ENCODE data around the gene ITK. TPM values are rescaled to one million over a fixed set of nuclear protein-coding genes. Genes with fewer than 3 reads are reported as not detected.
A peak's percentile ranks its signal among the peaks of the same experiment; 100 is the strongest.

Gene ITK
- total RNA-seq, 1 donor from 2014 or later: under 0.01 TPM

GRCh38 chr5:157266286-157267007 lies 85.8 kb downstream of the ITK start:
- Histone ChIP-seq H3K27me3 (ENCODE audit: control insufficient read depth in 3 of 3, insufficient read depth in 3 of 3, low read length in 3 of 3) (peaks cover 0 to 6% (median 0%) of the 10 kb centered on the region in 3 donors), H3K36me3 (ENCODE audit: control insufficient read depth in 3 of 3, insufficient read depth in 3 of 3, low read length in 3 of 3) (no peaks in the 10 kb centered on the region), H3K9me3 (ENCODE audit: control insufficient read depth in 3 of 3, low read length in 3 of 3) (no peaks in the 10 kb centered on the region), H3K9ac (ENCODE audit: low read depth in 1 of 3, low read length in 3 of 3) (peak overlapping the region in 2 of 3 donors; percentile 41 to 69), H3K4me3 (ENCODE audit: low read length in 3 of 3) (peak overlapping the region in 2 of 3 donors; percentile 72 to 74), H3K27ac (ENCODE audit: low read depth, low read length) (no peak overlapping the region), H3K4me1 (ENCODE audit: control insufficient read depth in 3 of 3, insufficient read depth in 3 of 3, low read length in 3 of 3) (peaks cover 2 to 17% (median 16%) of the 10 kb centered on the region in 3 donors)

DNA sequence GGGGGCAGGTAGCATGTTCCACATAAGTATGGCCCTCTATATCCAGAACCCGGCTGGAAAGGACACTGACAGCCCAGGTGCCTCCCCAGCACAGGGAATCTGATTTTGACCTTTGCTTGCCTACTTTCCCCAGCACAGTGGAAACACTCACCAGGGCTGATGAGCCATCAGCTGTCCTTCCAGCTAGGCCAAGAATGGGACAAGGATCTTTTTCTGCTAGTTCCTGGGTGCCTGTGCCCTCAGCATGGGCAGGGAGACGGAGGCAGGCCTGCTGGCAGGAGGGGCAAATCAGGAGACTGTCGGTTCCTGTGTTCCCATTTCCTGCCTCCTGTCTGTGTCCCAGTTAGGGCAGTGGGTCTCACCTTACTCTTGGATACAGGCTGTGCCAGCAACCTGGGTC lies 86.4 kb downstream of the ITK start:
- H3K4me1 ChIP-seq (ENCODE audit: control insufficient read depth in 3 of 3, insufficient read depth in 3 of 3, low read length in 3 of 3): peaks cover 2 to 17% (median 16%) of the 10 kb centered on the region in 3 donors
- peak overlapping the region in 1 of 3 donors; percentile 74 for H3K4me3 ChIP-seq (ENCODE audit: low read length in 3 of 3)
- H3K9me3 ChIP-seq (ENCODE audit: control insufficient read depth in 3 of 3, low read length in 3 of 3): no peaks in the 10 kb centered on the region
- H3K9ac ChIP-seq (ENCODE audit: low read depth in 1 of 3, low read length in 3 of 3): peak overlapping the region in 2 of 3 donors; percentile 33 to 69
- H3K36me3 ChIP-seq (ENCODE audit: control insufficient read depth in 3 of 3, insufficient read depth in 3 of 3, low read length in 3 of 3): no peaks in the 10 kb centered on the region
- H3K27ac ChIP-seq (ENCODE audit: low read depth, low read length): no peak overlapping the region
- peaks cover 0 to 6% (median 0%) of the 10 kb centered on the region in 3 donors for H3K27me3 ChIP-seq (ENCODE audit: control insufficient read depth in 3 of 3, insufficient read depth in 3 of 3, low read length in 3 of 3)

DNA sequence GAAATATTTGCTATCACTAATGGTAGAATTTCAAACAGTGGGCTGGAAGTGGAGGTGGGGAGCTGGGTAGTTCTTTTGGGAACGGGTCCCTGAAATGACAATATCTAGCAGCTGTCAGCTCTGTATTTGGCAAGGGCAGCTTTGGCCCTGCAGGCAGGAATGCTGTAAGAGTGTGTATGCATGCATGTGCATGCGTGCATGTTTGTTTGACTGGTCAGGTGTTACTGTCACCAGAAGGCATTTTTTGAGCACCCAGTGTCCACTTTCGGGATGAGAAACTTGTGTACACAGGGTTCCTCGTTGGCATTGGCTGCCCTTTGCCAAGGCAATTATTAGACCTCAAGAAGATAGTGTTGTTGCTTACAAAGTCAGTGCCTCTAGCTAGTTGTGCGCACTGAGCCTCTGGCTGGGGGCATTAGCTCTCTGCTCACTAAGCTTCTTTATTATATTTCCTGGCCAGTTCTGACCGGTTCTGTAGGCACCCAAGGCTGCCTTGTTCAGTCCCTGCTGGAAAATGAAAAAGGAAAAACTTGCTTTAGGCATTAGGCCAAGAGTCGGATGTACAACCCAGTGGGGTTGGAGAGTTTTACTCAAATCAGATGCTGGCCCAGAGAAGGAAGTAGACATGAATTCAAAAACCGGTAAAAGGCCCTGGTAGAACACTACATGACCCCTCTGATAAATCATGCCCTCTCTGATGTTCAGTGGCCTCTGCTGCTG lies 87.3 kb downstream of the ITK start:
- H3K9me3 ChIP-seq (ENCODE audit: control insufficient read depth in 3 of 3, low read length in 3 of 3): no peaks in the 10 kb centered on the region
- no peaks in the 10 kb centered on the region for H3K36me3 ChIP-seq (ENCODE audit: control insufficient read depth in 3 of 3, insufficient read depth in 3 of 3, low read length in 3 of 3)
- H3K27ac ChIP-seq (ENCODE audit: low read depth, low read length): peak overlapping the region; percentile 8
- no peak overlapping the region for H3K9ac ChIP-seq (ENCODE audit: low read depth in 1 of 3, low read length in 3 of 3)
- no peak overlapping the region for H3K4me3 ChIP-seq (ENCODE audit: low read length in 3 of 3)
- H3K27me3 ChIP-seq (ENCODE audit: control insufficient read depth in 3 of 3, insufficient read depth in 3 of 3, low read length in 3 of 3): peaks cover 0 to 6% (median 0%) of the 10 kb centered on the region in 3 donors
- H3K4me1 ChIP-seq (ENCODE audit: control insufficient read depth in 3 of 3, insufficient read depth in 3 of 3, low read length in 3 of 3): peaks cover 2 to 17% (median 16%) of the 10 kb centered on the region in 3 donors

DNA sequence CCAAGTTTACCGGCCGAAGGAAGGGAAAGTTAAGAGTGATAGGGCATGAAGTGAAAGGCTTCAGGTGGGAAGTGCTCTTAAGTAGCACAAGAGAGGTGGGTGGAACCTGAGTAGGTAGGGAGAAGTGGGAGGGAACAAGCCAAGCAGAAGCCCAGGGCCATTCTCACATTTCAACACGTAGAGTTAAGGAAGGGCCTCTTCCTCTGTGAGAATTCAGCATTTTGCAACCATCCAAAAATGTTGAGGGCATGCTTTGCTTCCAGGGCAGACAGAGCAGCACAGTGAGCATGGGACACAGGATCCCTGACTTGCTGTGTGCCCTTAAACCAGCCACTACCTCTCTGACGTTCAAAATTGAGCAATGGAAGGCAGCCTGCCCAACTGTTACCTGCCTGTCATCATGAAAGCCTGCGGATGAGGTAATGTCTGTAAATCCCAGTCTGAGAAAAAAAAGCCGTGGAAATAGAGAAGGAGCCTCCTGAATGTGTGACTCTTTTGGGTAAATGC lies 88.6 kb downstream of the ITK start:
- peaks cover 0 to 6% (median 0%) of the 10 kb centered on the region in 3 donors for H3K27me3 ChIP-seq (ENCODE audit: control insufficient read depth in 3 of 3, insufficient read depth in 3 of 3, low read length in 3 of 3)
- H3K36me3 ChIP-seq (ENCODE audit: control insufficient read depth in 3 of 3, insufficient read depth in 3 of 3, low read length in 3 of 3): no peaks in the 10 kb centered on the region
- no peak overlapping the region for H3K9ac ChIP-seq (ENCODE audit: low read depth in 1 of 3, low read length in 3 of 3)
- no peaks in the 10 kb centered on the region for H3K9me3 ChIP-seq (ENCODE audit: control insufficient read depth in 3 of 3, low read length in 3 of 3)
- H3K4me3 ChIP-seq (ENCODE audit: low read length in 3 of 3): no peak overlapping the region
- peaks cover 2 to 17% (median 16%) of the 10 kb centered on the region in 3 donors for H3K4me1 ChIP-seq (ENCODE audit: control insufficient read depth in 3 of 3, insufficient read depth in 3 of 3, low read length in 3 of 3)
- no peak overlapping the region for H3K27ac ChIP-seq (ENCODE audit: low read depth, low read length)

DNA sequence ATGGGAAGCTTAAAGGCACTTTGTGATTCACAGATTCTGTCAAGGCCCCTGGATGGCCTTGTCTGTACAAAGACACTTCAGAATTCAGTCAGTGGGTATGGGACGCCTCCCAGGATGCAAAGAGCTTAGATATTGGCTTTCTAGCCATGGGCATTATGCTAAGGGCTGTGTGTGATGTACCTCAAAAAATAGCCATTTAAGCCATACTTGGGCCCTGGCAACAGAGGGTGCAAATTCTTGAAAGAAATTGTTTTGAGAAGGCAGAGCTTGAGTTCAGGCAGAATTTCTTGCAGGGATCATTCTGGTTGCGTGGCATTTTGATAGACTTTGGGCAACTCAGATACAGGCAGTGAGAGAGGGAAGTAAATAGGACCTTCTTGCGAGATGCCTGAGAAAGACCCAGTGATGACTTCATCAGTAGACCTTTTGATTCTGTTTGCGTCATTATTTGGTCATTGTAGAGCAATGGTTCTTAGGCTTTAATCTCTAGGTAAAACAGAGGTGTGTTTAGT lies 89.2 kb downstream of the ITK start:
- H3K36me3 ChIP-seq (ENCODE audit: control insufficient read depth in 3 of 3, insufficient read depth in 3 of 3, low read length in 3 of 3): no peaks in the 10 kb centered on the region
- H3K9me3 ChIP-seq (ENCODE audit: control insufficient read depth in 3 of 3, low read length in 3 of 3): no peaks in the 10 kb centered on the region
- H3K4me3 ChIP-seq (ENCODE audit: low read length in 3 of 3): no peak overlapping the region
- H3K4me1 ChIP-seq (ENCODE audit: control insufficient read depth in 3 of 3, insufficient read depth in 3 of 3, low read length in 3 of 3): peaks cover 2 to 17% (median 16%) of the 10 kb centered on the region in 3 donors
- H3K27ac ChIP-seq (ENCODE audit: low read depth, low read length): no peak overlapping the region
- no peak overlapping the region for H3K9ac ChIP-seq (ENCODE audit: low read depth in 1 of 3, low read length in 3 of 3)
- H3K27me3 ChIP-seq (ENCODE audit: control insufficient read depth in 3 of 3, insufficient read depth in 3 of 3, low read length in 3 of 3): peaks cover 0 to 6% (median 0%) of the 10 kb centered on the region in 3 donors

- H3K9me3 ChIP-seq (ENCODE audit: control insufficient read depth in 3 of 3, low read length in 3 of 3): no peaks in the 10 kb centered on the region
- H3K36me3 ChIP-seq (ENCODE audit: control insufficient read depth in 3 of 3, insufficient read depth in 3 of 3, low read length in 3 of 3): no peaks in the 10 kb centered on the region
- H3K27ac ChIP-seq (ENCODE audit: low read depth, low read length): no peak overlapping the region
- H3K27me3 ChIP-seq (ENCODE audit: control insufficient read depth in 3 of 3, insufficient read depth in 3 of 3, low read length in 3 of 3): peaks cover 0 to 6% (median 0%) of the 10 kb centered on the region in 3 donors
- no peak overlapping the region for H3K9ac ChIP-seq (ENCODE audit: low read depth in 1 of 3, low read length in 3 of 3)
- peaks cover 2 to 17% (median 16%) of the 10 kb centered on the region in 3 donors for H3K4me1 ChIP-seq (ENCODE audit: control insufficient read depth in 3 of 3, insufficient read depth in 3 of 3, low read length in 3 of 3)
- no peak overlapping the region for H3K4me3 ChIP-seq (ENCODE audit: low read length in 3 of 3)
These were observed 90.1 kb downstream of the ITK start for GRCh38 chr5:157270771-157271170.

- Histone ChIP-seq H3K4me3 (ENCODE audit: low read length in 3 of 3) (no peak overlapping the region), H3K27ac (ENCODE audit: low read depth, low read length) (no peak overlapping the region), H3K27me3 (ENCODE audit: control insufficient read depth in 3 of 3, insufficient read depth in 3 of 3, low read length in 3 of 3) (peaks cover 0 to 6% (median 0%) of the 10 kb centered on the region in 3 donors), H3K9ac (ENCODE audit: low read depth in 1 of 3, low read length in 3 of 3) (no peak overlapping the region), H3K9me3 (ENCODE audit: control insufficient read depth in 3 of 3, low read length in 3 of 3) (no peaks in the 10 kb centered on the region), H3K36me3 (ENCODE audit: control insufficient read depth in 3 of 3, insufficient read depth in 3 of 3, low read length in 3 of 3) (no peaks in the 10 kb centered on the region), H3K4me1 (ENCODE audit: control insufficient read depth in 3 of 3, insufficient read depth in 3 of 3, low read length in 3 of 3) (peaks cover 2 to 12% (median 11%) of the 10 kb centered on the region in 3 donors)
These were observed 91.2 kb downstream of the ITK start for GRCh38 chr5:157271740-157272271.

- Histone ChIP-seq H3K27me3 (ENCODE audit: control insufficient read depth in 3 of 3, insufficient read depth in 3 of 3, low read length in 3 of 3) (no peaks in the 10 kb centered on the region), H3K4me3 (ENCODE audit: low read length in 3 of 3) (no peak overlapping the region), H3K4me1 (ENCODE audit: control insufficient read depth in 3 of 3, insufficient read depth in 3 of 3, low read length in 3 of 3) (peaks cover 0 to 6% (median 0%) of the 10 kb centered on the region in 3 donors), H3K36me3 (ENCODE audit: control insufficient read depth in 3 of 3, insufficient read depth in 3 of 3, low read length in 3 of 3) (no peaks in the 10 kb centered on the region), H3K9ac (ENCODE audit: low read depth in 1 of 3, low read length in 3 of 3) (no peak overlapping the region), H3K27ac (ENCODE audit: low read depth, low read length) (no peak overlapping the region), H3K9me3 (ENCODE audit: control insufficient read depth in 3 of 3, low read length in 3 of 3) (no peaks in the 10 kb centered on the region)
These were observed 92.5 kb downstream of the ITK start for GRCh38 chr5:157273131-157273556.

DNA sequence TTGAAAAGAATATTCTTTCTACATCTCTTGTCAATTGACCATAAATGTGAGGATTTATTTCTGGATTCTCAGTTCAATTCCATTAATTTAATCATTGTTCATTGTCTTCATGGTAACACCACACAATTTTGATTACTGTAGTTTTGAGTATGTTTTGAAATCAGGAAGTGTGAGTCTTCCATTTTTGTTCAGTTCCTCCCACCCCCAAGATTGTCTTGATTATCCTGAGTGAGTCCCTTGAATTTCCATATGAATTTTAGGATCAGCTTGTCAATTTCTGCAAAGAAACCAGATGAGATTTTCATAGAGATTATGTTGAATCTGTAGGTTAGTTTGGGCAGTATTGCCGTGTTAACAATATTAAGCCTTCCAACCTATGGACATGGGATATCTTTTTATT lies 94.8 kb downstream of the ITK start:
- peaks cover 0 to 6% (median 0%) of the 10 kb centered on the region in 3 donors for H3K4me1 ChIP-seq (ENCODE audit: control insufficient read depth in 3 of 3, insufficient read depth in 3 of 3, low read length in 3 of 3)
- no peak overlapping the region for H3K4me3 ChIP-seq (ENCODE audit: low read length in 3 of 3)
- no peaks in the 10 kb centered on the region for H3K27me3 ChIP-seq (ENCODE audit: control insufficient read depth in 3 of 3, insufficient read depth in 3 of 3, low read length in 3 of 3)
- no peak overlapping the region for H3K9ac ChIP-seq (ENCODE audit: low read depth in 1 of 3, low read length in 3 of 3)
- no peaks in the 10 kb centered on the region for H3K9me3 ChIP-seq (ENCODE audit: control insufficient read depth in 3 of 3, low read length in 3 of 3)
- no peaks in the 10 kb centered on the region for H3K36me3 ChIP-seq (ENCODE audit: control insufficient read depth in 3 of 3, insufficient read depth in 3 of 3, low read length in 3 of 3)
- H3K27ac ChIP-seq (ENCODE audit: low read depth, low read length): no peak overlapping the region

Measured in skeletal muscle tissue (tissue), 4 donors.